HCT116 (cell line): ENCODE results near the gene CR1L. TPM values are rescaled to one million over a fixed set of nuclear protein-coding genes. Genes with fewer than 3 reads are reported as not detected.
"Not testable (repeated sequence)": the region's sequence is repeated elsewhere in the genome, so short reads cannot be mapped to it uniquely, and the experiment has no call there.

ENCODE experiments used
- ATAC-seq: fragments of 200-7000 bp; cut with Tn5 transposase; 2 replicates; pipeline ENCODE4 v1.9.1; 2020; ENCODE audit warnings: mild to moderate bottlenecking, moderate library complexity
- BruUV-seq: library from RNA; stranded (reverse); fragments of 400-500 nt; replicated peaks from 2 replicates; lab custom pipeline; 2021; lab: Mats Ljungman, UMichigan
- CTCF ChIA-PET: fragments of 300-600 bp; sonication (Branson Sonifier 250); formaldehyde crosslinking; loops from one replicate; lab custom pipeline; 2021; ENCODE audit warnings: antibody characterized with exemption; lab: Charles Lee
- POLR2A ChIA-PET: fragments of 300-600, 350-600 bp; sonication (Branson Sonifier 250); formaldehyde crosslinking; loops from one replicate; lab custom pipeline; 2021; ENCODE audit warnings: antibody characterized with exemption; lab: Charles Lee
- RAD21 ChIA-PET, 2 experiments: fragments of 300-600 bp; sonication (Branson Sonifier 250); formaldehyde crosslinking; loops; one replicate each; lab custom pipeline; 2023; ENCODE audit warnings: low total read pairs in 2 of 2; ENCODE audit not compliant: uncharacterized antibody in 2 of 2, unreplicated experiment in 2 of 2, low non-redundant PET in 1 of 2; lab: Charles Lee
- DNase-seq: peaks from one replicate; pipeline ENCODE4 v3.0.0-alpha.2; 2010; ENCODE audit warnings: low read depth, low spot score
- H2AFZ ChIP-seq: fragments of 200-600 bp; shearing (Covaris generic), sonication (generic); 2 replicates; pipeline ENCODE4 v1.6.1; 2017; ENCODE audit warnings: low read depth, mixed run types, mixed read lengths, antibody characterized with exemption, low read length; ENCODE audit not compliant: poor library complexity, severe bottlenecking
- H3K27ac ChIP-seq: 2 replicates; pipeline ENCODE4 v1.5.1; 2012; ENCODE audit warnings: low read depth, low read length
- H3K27me3 ChIP-seq: fragments of 200-600 bp; sonication (generic); 2 replicates; pipeline ENCODE4 v1.6.1; 2016; ENCODE audit warnings: mixed run types, low read length, mixed read lengths; ENCODE audit not compliant: insufficient read depth
- H3K36me3 ChIP-seq, 2 experiments: fragments of 200-500 bp in 1 of 2; fragments of 200-600 bp in 1 of 2; sonication (Bioruptor generic) in 1 of 2; sonication (generic) in 1 of 2; 2 replicates each; pipeline versions ENCODE4 v1.5.1 to v1.6.1; 2014 to 2016; ENCODE audit warnings: low read length in 2 of 2, inconsistent platforms in 1 of 2, mixed read lengths in 1 of 2, mixed run types in 1 of 2; ENCODE audit not compliant: insufficient read depth in 2 of 2, control insufficient read depth in 1 of 2
- H3K4me1 ChIP-seq, 2 experiments: fragments of 200-600 bp in 1 of 2; sonication (generic) in 1 of 2; 2 replicates each; pipeline versions ENCODE4 v1.5.1 to v1.6.1; 2012 to 2017; ENCODE audit warnings: low read length in 2 of 2, inconsistent platforms in 1 of 2, mild to moderate bottlenecking in 1 of 2, mixed read lengths in 1 of 2, mixed run types in 1 of 2, moderate library complexity in 1 of 2; ENCODE audit not compliant: insufficient read depth in 2 of 2, control insufficient read depth in 1 of 2
- H3K4me2 ChIP-seq: fragments of 200-600 bp; sonication (generic); 2 replicates; pipeline ENCODE4 v1.6.1; 2017; ENCODE audit warnings: mixed run types, low read length, mixed read lengths
- H3K4me3 ChIP-seq, 2 experiments: fragments of 200-600 bp in 1 of 2; sonication (generic) in 1 of 2; replicated peaks in 1 of 2; 2 replicates each; pipeline ENCODE4 v1.5.1; 2011 to 2016; ENCODE audit warnings: low read length in 2 of 2, control low read depth in 1 of 2, low read depth in 1 of 2, mild to moderate bottlenecking in 1 of 2, mixed read lengths in 1 of 2, mixed run types in 1 of 2
- H3K79me2 ChIP-seq: fragments of 200-600 bp; sonication (generic); 2 replicates; pipeline ENCODE4 v1.6.1; 2017; ENCODE audit warnings: mild to moderate bottlenecking, mixed run types, low read length, moderate library complexity, mixed read lengths; ENCODE audit not compliant: insufficient read depth
- H3K9ac ChIP-seq: fragments of 200-600 bp; sonication (generic); 2 replicates; pipeline ENCODE4 v1.6.1; 2016; ENCODE audit warnings: low read length, mixed read lengths
- H3K9me2 ChIP-seq: fragments of 200-600 bp; sonication (generic), shearing (Covaris generic); 2 replicates; pipeline ENCODE4 v1.6.1; 2017; ENCODE audit warnings: mixed run types, mild to moderate bottlenecking, moderate library complexity; ENCODE audit not compliant: insufficient read depth
- H3K9me3 ChIP-seq, 2 experiments: fragments of 200-500 bp in 1 of 2; fragments of 200-600 bp in 1 of 2; sonication (Bioruptor generic) in 1 of 2; sonication (generic) in 1 of 2; 2 replicates each; pipeline ENCODE4 v1.6.1; 2014 to 2017; ENCODE audit warnings: low read length in 2 of 2, mixed read lengths in 2 of 2, inconsistent platforms in 1 of 2, low read depth in 1 of 2, mild to moderate bottlenecking in 1 of 2, mixed run types in 1 of 2, moderate library complexity in 1 of 2; ENCODE audit not compliant: control insufficient read depth in 1 of 2, insufficient read depth in 1 of 2
- H4K20me1 ChIP-seq: fragments of 200-600 bp; sonication (generic), shearing (Covaris generic); 2 replicates; pipeline ENCODE4 v1.6.1; 2017; ENCODE audit warnings: mixed run types, mild to moderate bottlenecking, moderate library complexity; ENCODE audit not compliant: insufficient read depth
- CBX3 ChIP-seq: IDR thresholded peaks from 2 replicates; pipeline ENCODE4 v1.6.1; 2012; ENCODE audit warnings: low read depth
- EZH2phosphoT487 ChIP-seq: fragments of 200-600 bp; IDR thresholded peaks from 2 replicates; pipeline ENCODE4 v1.6.1; 2018; ENCODE audit warnings: antibody characterized with exemption, borderline replicate concordance
- SIN3A ChIP-seq: IDR thresholded peaks from 2 replicates; pipeline ENCODE4 v1.6.1; 2012; ENCODE audit warnings: low read depth
- SP1 ChIP-seq: IDR thresholded peaks from 2 replicates; pipeline ENCODE4 v1.6.1; 2012; ENCODE audit warnings: low read depth
- YY1 ChIP-seq: IDR thresholded peaks from 2 replicates; pipeline ENCODE4 v1.6.1; 2011; ENCODE audit warnings: low read length, low read depth, moderate library complexity, mild to moderate bottlenecking; ENCODE audit not compliant: insufficient replicate concordance; ENCODE audit errors: extremely low read depth
- ZNF274 ChIP-seq: fragments of 200-500 bp; sonication (Bioruptor generic); IDR thresholded peaks from 2 replicates; pipeline ENCODE4 v1.6.1; 2014; ENCODE audit warnings: mild to moderate bottlenecking, low read depth, low read length, inconsistent platforms
- intact Hi-C: fragments of 100-400 bp; cut with micrococcal nuclease; formaldehyde crosslinking; loops from 2 replicates; pipeline ENCODE4 v1.10.0; 2022
- total RNA-seq: library from RNA; stranded (reverse); gene quantifications from one replicate; pipeline ENCODE4 v1.2.1, GENCODE V29; 2021; ENCODE audit not compliant: unreplicated experiment

Gene CR1L
- total RNA-seq, 1 experiment from 2014 or later: 0.15 TPM

- H4K20me1 ChIP-seq, CTCF ChIA-PET, H3K9ac ChIP-seq, H2AFZ ChIP-seq, POLR2A ChIA-PET, H3K79me2 ChIP-seq, H3K4me1 ChIP-seq, RAD21 ChIA-PET, BruUV-seq, H3K9me2 ChIP-seq, H3K36me3 ChIP-seq, H3K27ac ChIP-seq, ATAC-seq, DNase-seq, H3K27me3 ChIP-seq, intact Hi-C loops, H3K4me3 ChIP-seq, H3K9me3 ChIP-seq, H3K4me2 ChIP-seq: not testable (repeated sequence)
Measured at GRCh38 chr1:207682872-207683434, 38.0 kb downstream of the CR1L start.

GRCh38 chr1:207690551-207690950 lies 45.6 kb downstream of the CR1L start:
- BruUV-seq, H4K20me1 ChIP-seq, POLR2A ChIA-PET, H3K4me2 ChIP-seq, ATAC-seq, H3K9me2 ChIP-seq, H3K9me3 ChIP-seq, H3K9ac ChIP-seq, H3K27ac ChIP-seq, H3K4me3 ChIP-seq, H3K79me2 ChIP-seq, H3K36me3 ChIP-seq, H3K4me1 ChIP-seq, DNase-seq, intact Hi-C loops, CTCF ChIA-PET, H3K27me3 ChIP-seq, RAD21 ChIA-PET: not testable (repeated sequence)
- peak overlapping the region; percentile 41 for H2AFZ ChIP-seq

- Histone ChIP-seq H4K20me1 (no peaks in the 10 kb centered on the region), H3K79me2 (no peaks in the 10 kb centered on the region), H3K9ac (no peak overlapping the region), H3K27ac (no peak overlapping the region), H3K4me1 (no peaks in the 10 kb centered on the region), H3K36me3 (no peaks in the 10 kb centered on the region)
- DNase-seq (no peak), ATAC-seq (no peak)
- POLR2A ChIA-PET: no interaction called here
- BruUV-seq: no TSS peak
- CTCF ChIA-PET: no interaction called here
- RAD21 ChIA-PET: no interaction called here
- no peak for TF ChIP-seq ZNF274
- no peak for TF ChIP-seq CBX3
- no peak for TF ChIP-seq EZH2phosphoT487
- TF ChIP-seq SP1: no peak
- no peak for TF ChIP-seq YY1
- TF ChIP-seq SIN3A: no peak
- TF ChIP-seq, all 23 proteins: peak for 0
- Histone ChIP-seq H3K4me3 (no peak overlapping the region), H2AFZ (peak overlapping the region; percentile 41), H3K9me2 (no peaks in the 10 kb centered on the region), H3K27me3 (no peaks in the 10 kb centered on the region; the same call in 1 of the 2 replicates), H3K9me3 (no peaks in the 10 kb centered on the region), H3K4me2 (no peak overlapping the region)
- intact Hi-C loops: no loop called here
Measured at GRCh38 chr1:207691010-207691409, 46.1 kb downstream of the CR1L start.
